GM19240 (cell line): Measurements from ENCODE around the gene ANKRD62.
A peak's percentile ranks its signal among the peaks of the same experiment; 100 is the strongest.
"Not testable (repeated sequence)": the region's sequence is repeated elsewhere in the genome, so short reads cannot be mapped to it uniquely, and the experiment has no call there.

Experiments
- DNase-seq: peaks from one replicate; pipeline ENCODE4 v3.0.0; 2011; ENCODE audit warnings: low spot score; ENCODE audit not compliant: insufficient read length

Gene ANKRD62

GRCh38 chr18:12092398-12093229, 1.0 kb upstream of the ANKRD62 start:
- DNase-seq = no peak

DNA sequence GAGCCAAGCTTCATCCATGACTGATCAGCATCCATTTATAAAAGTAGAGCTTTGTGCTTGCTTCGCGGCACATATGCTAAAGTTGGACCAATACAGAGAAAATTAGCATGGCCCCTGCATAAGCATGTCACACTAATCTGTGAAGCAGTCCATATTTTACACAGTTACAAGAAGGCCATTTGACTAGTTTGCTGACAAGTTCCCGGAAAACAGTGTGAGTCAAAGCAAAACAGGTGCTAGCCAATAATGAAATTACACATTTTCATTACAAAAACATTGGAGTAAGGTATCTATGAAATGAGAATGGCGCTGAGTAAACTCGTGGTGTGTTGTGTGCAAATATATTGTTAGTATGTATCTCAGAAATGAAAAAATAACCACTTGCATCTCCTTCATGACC, 4.7 kb downstream of the ANKRD62 start:
- DNase-seq = peak; percentile 14

DNA sequence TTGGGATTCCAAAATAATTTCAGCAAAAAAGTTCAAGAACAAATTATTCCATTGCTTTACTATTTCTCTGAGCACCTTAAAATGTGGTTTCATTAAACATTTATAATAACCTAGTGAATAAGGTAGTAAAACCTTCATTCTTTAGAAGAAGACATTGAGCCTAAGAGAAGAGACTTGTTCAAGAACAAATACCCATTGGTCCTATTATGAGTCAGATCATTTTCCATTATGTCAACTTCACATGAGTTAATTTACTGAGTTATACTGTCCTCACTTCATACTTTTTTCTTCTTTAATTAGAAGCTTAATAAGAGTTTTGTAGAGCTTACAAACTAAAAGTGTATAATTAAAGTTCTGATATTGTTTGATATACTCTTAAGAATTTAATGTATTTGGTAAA, 5.5 kb downstream of the ANKRD62 start:
- no peak for DNase-seq

DNA sequence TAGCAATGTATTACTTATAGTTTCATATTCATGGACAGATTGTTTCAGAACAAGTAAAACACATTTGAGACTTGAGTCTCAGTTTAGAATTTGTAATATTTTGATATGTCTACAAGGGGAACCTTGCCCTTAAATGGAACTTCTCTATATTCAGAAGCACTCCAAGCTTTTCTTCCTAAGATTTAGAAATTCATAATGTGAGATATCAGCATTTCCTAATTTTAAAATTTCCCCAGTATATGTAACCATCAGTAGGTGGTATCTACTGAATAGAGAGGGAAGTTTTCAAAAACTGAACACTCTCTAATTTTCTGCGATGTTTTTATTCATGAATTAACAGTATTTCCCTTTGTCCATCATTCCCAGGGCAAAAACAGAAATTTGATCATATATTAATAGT, 7.6 kb downstream of the ANKRD62 start:
- no peak for DNase-seq

DNA sequence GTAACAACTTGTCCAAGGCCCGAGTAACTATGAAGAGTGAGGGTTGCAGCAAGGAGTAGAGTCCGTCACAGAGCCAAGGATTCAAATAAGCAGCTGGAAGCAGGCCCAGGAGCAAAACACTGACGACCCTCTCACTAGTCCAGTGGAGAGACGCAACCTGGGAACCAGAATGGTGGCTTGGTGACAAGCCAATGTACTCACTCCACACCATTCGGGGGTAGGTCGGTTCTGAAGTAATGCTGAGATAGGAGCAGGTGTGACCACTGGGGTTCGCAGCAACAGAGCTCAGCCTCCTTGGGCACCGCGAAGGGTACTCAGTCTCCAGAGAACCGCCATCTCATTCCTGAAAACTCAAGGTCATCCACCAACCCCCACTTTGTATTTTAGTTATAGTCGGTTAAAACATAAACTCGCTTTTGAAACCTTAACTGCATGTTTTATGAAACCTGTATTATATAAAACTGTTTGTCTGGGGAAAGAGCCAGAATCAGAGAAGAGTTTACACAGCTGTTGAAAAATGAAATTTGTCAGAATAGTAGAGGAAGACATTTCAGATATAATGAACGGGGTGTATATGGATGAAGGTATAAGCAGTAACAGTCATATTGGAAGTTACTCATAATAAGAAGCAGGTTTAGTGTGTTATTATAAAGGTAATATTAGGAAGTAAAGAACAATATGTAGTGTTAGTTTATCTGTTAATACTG, 8.6 kb downstream of the ANKRD62 start:
- DNase-seq = no peak

DNA sequence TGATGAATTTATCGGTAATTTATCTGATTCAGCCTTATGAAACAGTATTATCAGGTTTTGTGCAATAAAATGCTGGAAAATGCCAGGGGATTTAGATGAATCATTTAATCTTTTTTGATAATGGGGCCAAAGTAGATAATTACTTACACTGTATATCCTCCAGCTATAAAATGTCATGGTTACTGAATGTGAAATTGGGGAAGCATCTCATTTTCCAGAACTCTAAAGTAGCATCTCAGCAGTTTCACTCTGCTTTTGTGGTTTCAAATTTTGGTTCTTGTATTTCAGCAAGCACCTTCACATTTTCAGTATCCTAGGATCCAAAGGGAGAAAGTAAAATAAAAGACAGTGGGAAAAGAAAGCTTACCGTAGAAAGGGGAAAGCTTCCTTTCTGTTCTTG, 12.8 kb downstream of the ANKRD62 start:
- DNase-seq = no peak

DNA sequence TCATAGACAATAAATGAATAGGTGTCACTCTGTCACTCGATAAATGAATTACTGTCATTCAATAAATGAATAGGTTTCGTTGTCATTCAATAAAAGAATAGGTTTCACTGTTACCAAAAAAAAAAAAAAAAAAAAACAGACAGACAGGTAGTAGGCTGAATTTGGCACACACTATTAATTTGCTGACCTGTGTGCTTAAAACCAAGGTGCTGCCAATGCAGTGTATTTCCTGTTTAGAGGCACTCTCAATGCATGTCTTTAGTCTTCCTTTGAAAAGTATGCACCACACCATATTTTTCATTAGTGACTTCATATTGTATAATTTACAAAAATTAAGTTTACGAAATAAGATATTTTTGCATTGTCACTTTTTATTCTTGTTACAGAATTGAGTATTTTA, 16.2 kb downstream of the ANKRD62 start:
- no peak for DNase-seq

DNA sequence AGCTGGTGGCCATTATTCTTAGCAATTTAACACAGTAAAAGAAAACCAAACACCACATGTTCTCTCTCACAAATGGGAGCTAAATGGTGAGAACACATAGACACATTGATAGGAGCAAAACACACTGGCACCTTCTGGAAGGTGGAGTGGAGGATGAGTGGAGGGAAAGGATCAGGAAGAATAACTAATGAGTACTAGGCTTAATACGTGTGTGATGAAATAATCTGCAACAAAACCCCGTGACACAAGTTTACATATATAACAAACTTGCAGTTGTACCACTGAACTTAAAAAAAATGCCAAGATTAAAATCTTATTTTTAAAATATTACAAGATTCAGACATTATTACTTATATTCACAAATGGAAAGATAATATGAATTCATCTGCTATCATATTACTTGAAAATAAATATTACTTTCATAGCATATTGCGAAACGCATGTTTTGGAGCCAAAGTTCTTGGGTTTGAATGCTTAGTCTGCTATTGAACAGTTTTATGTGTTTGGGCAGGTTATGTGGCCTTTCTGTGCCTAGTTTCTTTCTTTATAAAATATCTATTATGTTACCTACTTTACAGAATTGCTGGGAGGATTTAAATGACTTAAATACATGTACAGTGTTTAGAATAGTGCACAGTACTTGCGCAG, 20.5 kb downstream of the ANKRD62 start:
- no peak for DNase-seq

DNA sequence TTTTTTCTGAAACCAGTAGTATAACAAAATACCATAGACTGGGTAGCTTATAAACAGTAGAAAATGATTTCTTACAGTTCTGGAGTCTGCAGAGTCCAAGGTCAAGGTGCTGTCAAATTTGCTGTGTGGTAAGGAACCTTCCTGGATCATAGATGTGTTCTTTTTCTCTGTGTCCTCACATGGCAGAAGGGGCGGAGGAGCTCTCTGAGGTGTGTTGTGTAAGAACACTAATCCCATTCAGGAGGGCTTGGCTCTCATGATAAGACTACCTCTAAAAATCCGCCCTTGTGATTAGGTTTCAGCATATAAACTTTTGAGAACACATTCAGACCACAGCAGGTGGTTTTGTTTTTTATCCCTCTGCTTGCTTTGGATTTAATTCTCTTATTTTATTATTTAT, 25.7 kb downstream of the ANKRD62 start:
- no peak for DNase-seq

DNA sequence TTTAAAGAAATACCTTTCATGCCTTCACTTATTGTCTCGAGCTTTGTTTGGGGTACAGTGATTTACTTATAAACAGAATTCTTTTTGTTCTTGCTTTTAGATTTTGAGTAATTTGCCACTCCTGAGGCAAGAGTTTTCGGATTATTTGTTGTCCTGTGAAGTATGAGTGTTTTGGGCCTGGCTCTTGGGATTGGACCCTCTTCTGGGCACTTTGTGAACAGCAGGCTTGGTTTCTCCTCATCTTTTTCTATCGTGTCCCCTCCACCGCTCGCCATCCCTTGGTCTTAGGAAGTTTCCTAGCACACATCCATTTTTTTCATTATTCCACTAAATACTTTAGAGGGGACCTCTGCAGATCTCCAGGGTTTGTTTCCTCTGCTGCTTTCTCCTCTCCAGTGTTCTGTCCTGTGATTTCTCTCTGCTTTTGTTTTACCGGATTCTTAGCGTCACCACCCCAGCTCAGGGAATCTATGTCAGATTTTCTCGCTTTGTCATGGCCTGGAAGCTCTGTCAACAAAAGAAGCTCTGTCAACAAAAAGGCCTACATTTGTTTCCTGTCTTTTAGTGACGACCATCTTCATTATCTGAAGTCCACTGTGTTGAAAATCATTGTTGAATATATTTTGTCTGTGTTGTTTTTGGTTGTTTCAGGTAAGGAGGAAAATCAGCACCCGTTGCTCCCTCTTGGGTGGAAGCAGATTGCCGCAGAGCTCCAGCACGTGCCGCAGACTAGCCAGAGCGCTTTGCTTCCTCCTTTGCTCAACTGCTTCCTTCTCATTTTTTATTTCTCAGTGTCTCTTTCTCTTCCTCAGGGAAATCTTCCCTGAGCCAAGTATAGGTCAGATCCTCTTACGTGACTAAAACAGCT, 27.8 kb downstream of the ANKRD62 start:
- no peak for DNase-seq

- DNase-seq = not testable (repeated sequence)
Observed at GRCh38 chr18:12122043-12122389, 28.4 kb downstream of the ANKRD62 start.

DNA sequence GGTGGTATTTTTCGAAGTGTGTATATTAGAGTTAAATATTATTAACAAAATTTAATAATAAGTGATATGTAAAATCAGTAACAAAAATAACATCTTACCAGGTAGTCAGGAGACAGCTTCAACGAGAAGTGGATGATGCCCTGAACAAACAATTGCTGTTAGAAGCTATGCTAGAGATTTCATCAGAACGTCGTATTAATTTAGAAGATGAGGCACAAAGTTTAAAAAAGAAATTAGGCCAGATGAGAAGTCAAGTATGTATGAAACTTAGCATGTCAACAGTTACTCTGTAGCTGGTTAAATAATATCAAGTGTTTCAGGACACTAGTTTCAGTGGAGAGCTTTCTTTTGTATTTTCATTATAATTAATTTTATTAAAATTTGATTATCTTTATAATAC, 34.0 kb downstream of the ANKRD62 start:
- not testable (repeated sequence) for DNase-seq

GRCh38 chr18:12138831-12139230, 45.2 kb downstream of the ANKRD62 start:
- not testable (repeated sequence) for DNase-seq

DNA sequence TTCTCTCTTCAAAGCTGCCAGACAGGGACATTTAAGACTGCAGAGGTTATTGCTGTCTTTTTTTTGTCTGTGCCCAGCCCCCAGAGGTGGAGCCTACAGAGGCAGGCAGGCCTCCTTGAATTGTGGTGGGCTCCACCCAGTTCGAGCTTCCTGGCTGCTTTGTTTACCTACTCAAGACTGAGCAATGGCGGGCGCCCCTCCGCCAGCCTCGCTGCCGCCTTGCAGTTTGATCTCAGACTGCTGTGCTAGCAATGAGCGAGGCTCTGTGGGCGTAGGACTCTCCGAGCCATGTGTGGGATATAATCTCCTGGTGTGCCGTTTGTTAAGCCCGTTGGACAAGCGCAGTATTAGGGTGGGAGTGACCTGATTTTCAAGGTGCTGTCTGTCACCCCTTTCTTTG, 47.2 kb downstream of the ANKRD62 start:
- not testable (repeated sequence) for DNase-seq

- DNase-seq = not testable (repeated sequence)
Observed at GRCh38 chr18:12141778-12142177, 48.1 kb downstream of the ANKRD62 start.

DNA sequence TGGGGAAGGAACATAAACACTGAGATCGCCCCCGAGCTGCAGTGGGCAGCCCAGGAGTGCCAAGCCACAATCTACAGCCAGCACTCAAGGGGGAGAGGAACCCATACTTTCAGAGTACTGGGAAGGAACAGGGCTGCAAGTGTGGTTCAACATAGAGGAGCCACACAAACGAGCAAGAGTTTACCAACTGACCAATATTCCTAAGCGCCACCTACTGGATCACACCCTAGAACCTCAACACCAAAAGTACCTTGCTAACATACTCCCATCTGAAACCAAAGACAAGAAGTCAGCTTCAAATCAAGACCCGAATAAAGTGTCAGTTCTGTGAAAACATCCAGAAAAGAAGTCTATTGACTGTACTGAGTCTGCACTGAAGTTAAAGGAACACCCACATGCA, 55.8 kb downstream of the ANKRD62 start:
- DNase-seq = not testable (repeated sequence)

DNA sequence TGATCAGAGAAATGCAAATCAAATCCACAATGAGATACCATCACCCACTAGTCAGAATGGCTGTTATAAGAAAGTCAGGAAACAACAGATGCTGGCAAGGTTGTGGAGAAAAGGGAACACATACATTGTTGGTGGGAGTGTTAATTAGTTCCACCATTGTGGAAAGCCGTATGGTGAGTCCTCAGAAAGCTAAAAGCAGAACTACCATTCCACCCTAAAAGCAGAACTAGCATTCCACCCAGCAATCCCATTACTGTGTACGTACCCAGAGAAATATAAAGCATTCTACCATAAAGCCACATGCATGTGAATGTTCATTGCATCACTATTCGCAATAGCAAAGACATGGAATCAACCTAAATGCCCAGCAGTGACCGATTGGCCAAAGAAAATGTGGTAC, 60.7 kb downstream of the ANKRD62 start:
- no peak for DNase-seq

DNA sequence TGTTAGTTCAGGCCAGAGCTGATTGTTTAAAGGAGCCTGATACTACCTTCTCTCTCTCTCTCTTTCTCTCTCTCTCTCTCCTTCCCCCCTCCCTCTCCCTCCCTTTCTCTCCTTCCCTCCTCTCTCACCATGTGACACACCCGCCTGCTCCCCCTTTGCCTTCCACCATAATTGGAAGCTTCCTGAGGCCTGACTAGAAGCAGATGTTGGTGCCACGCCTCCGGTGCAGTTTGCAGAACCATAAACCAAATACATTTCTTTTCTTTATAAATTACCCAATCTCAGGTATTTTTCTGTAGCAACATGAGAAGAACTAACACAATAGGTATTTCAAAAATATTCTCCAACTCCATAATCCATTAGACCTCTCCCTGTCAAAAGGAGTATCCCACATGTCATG, 62.4 kb downstream of the ANKRD62 start:
- DNase-seq = no peak

- no peak for DNase-seq
Observed at GRCh38 chr18:12159446-12159845, 65.8 kb downstream of the ANKRD62 start.

- DNase-seq = no peak
Observed at GRCh38 chr18:12162786-12163185, 69.1 kb downstream of the ANKRD62 start.

DNA sequence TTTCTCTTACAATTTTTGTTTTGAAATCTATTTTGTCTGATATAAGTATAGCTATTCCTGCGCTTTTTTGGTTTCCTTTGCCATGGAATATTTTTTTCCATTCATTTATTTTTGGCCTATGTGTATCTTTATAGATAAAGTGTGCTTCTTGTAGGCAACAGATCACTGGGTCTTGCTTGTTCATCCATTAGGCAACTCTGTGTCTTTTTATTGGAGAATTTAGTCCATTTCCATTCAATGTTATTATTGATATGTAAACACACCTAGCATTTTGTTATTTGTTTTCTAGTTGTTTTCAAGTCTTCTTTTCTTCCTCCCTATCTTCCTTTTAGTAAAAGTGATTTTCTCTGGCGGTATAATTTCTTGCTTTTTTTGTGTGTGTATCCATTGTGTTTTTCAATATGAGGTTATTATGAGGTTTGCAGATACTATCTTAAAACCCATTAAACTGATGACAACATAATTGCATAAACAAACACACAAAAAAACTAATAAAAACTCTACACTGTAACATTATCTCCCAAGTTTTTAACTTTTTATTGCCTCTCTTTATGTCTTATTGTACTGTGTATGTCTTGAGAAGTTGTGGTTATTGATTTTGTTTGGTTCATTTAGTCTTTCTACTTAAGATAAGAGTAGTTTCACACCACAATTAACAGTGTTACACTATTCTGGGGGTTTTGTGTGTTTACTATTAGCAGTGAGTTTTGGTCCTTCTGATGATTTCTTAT, 71.6 kb downstream of the ANKRD62 start:
- no peak for DNase-seq
